Pancreas (tissue), 10 donors: ENCODE measurements around the gene CCDC63. TPM values are rescaled to one million over a fixed set of nuclear protein-coding genes. Genes with fewer than 3 reads are reported as not detected.

Experiments used
- ATAC-seq, 4 donors: fragments of 200-7000 bp; cut with Tn5 transposase; one replicate each; pipeline versions ENCODE4 v1.8.0 to v1.9.1; 2020; ENCODE audit warnings: mild to moderate bottlenecking in 4 of 4, moderate library complexity in 4 of 4
- DNase-seq, 6 donors: peaks; one replicate each; pipeline ENCODE4 v3.0.0-alpha.2; 2020
- FAIRE-seq: peaks from 2 replicates; lab custom pipeline; 2012; peaks lifted over from hg19 to GRCh38; lab: Jason Lieb, UNC
- H3K27ac ChIP-seq, 4 donors: fragments of 200-600 bp; sonication (generic); 1 replicate in 3 of 4; 2 replicates in 1 of 4; pipeline versions ENCODE4 v1.5.0 to v1.8.0; 2020
- H3K27me3 ChIP-seq, 4 donors: fragments of 200-600 bp; one replicate each; pipeline ENCODE4 v1.8.0; 2021
- H3K36me3 ChIP-seq, 3 donors: fragments of 200-600 bp; sonication (generic) in 1 of 3; one replicate each; pipeline versions ENCODE4 v1.5.0 to v1.8.0; 2020 to 2021
- H3K4me1 ChIP-seq, 3 donors: fragments of 200-600 bp; one replicate each; pipeline ENCODE4 v1.8.0; 2021
- H3K4me3 ChIP-seq, 4 donors: fragments of 200-600 bp; sonication (generic) in 2 of 4; one replicate each; pipeline versions ENCODE4 v1.5.0 to v1.8.0; 2020 to 2021
- H3K9me3 ChIP-seq, 4 donors: fragments of 200-600 bp; one replicate each; pipeline ENCODE4 v1.8.0; 2021
- CTCF ChIP-seq, 4 donors: fragments of 200-600 bp; sonication (generic) in 3 of 4; IDR thresholded peaks; one replicate each; pipeline versions ENCODE4 v1.5.0 to v1.8.0; 2021; ENCODE audit warnings: antibody characterized with exemption in 4 of 4
- WGBS, 2 donors: extraction: QIAGEN DNeasy Blood & Tissue Kit; methylation state at CpG; one replicate each; pipeline ENCODE4 v1.1.7; 2013; 5-methylcytosine and 5-hydroxymethylcytosine counted together
- intact Hi-C, 3 donors: fragments of 100-400 bp; cut with DNase I; formaldehyde crosslinking; loops; one replicate each; pipeline versions ENCODE4 v1.11.1 to v1.14.2; 2022
- polyA plus RNA-seq, 2 donors: library from polyadenylated mRNA; stranded (reverse); fragments of 200-250 nt; gene quantifications; one replicate each; pipeline ENCODE4 v1.2.3, GENCODE V29; 2013
- total RNA-seq, 6 donors: library from RNA; stranded (reverse); fragmentation: NEBNext Ultra II Directional in 4 of 6; extraction: Animal tissue kit (Norgen Biotek cat#: 25700) in 4 of 6; gene quantifications; one replicate each; pipeline versions ENCODE4 v1.2.1 to v1.2.4, GENCODE V29; 2021 to 2023
- donor health status: healthy with polysubstance abuse.
- donor health status: DM: no; HTN: no; CAD: no; lungs with moderate emphysema.
- donor health status: DM: no; HTN: no; CAD: no.
- donor health status: control.
- donor health status: control.
- donor health status: Bipolar disorder and iron deficiency.
- donor health status: DM: yes; HTN: yes; CAD: no.
- donor health status: DM: no; HTN: no; CAD: no.
- donor health status: DM: no; HTN: no; CAD: no.
- donor health status: DM: yes; HTN: yes; CAD: no.

CCDC63 gene
- total and polyA plus RNA-seq, 8 donors = not detected

DNA sequence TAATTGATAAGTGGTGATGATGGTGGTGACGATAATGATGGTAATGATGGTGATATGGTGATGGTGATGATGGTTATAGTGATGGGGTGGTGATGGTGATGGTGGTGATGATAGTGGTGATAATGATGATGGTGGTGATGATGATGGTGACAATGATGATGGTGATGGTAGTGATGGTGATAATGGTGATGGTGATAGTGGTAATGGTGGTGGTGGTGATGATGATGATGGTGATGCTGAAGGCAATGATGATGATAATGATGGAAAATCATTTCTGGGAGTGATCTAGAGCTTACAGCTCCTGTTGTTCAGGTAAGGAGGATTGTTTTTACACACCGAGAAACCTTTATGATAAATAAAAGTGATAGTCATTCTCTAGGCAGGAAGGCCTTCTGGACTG lies 33.9 kb downstream of the CCDC63 start:
- 75 to 76% methylated on average over 2 of the region's 2 CpGs for WGBS, 2 donors
- ATAC-seq (no peak), FAIRE-seq (no peak), DNase-seq (no peak)
- no peak for TF ChIP-seq CTCF (IDR thresholded peaks at IDR 0.05)
- no peak overlapping the region for H3K27ac ChIP-seq
- intact Hi-C loops = no loop called here
- no peaks in the 10 kb centered on the region for H3K27me3 ChIP-seq
- H3K9me3 ChIP-seq = no peaks in the 10 kb centered on the region
- no peaks in the 10 kb centered on the region for H3K36me3 ChIP-seq
- H3K4me3 ChIP-seq = no peak overlapping the region
- no peaks in the 10 kb centered on the region for H3K4me1 ChIP-seq

DNA sequence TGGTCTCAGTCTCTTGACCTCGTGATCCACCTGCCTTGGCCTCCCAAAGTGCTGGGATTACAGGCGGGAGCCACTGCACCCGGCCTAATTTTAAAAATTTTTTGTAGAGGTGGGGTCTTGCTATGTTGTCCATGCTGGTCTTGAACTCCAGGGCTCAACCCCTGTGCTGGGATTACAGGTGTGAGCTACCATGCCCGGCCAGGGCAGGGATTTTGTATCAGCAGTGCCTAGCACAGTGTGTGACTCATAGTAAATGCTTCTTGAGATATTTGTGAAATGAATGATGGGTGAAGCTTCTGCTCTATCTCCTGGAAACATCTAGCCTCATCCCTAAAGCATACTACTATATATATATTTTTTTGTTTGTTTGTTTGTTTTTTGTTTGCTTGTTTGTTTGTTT lies 36.5 kb downstream of the CCDC63 start:
- Histone ChIP-seq H3K36me3 (no peaks in the 10 kb centered on the region), H3K4me1 (no peaks in the 10 kb centered on the region), H3K9me3 (no peaks in the 10 kb centered on the region), H3K4me3 (no peak overlapping the region), H3K27ac (no peak overlapping the region), H3K27me3 (no peaks in the 10 kb centered on the region)
- 74 to 84% methylated on average over 4 of the region's 4 CpGs for WGBS, 2 donors
- intact Hi-C loops = no loop called here
- DNase-seq (no peak), ATAC-seq (no peak), FAIRE-seq (no peak)
- no peak for TF ChIP-seq CTCF (IDR thresholded peaks at IDR 0.05)

DNA sequence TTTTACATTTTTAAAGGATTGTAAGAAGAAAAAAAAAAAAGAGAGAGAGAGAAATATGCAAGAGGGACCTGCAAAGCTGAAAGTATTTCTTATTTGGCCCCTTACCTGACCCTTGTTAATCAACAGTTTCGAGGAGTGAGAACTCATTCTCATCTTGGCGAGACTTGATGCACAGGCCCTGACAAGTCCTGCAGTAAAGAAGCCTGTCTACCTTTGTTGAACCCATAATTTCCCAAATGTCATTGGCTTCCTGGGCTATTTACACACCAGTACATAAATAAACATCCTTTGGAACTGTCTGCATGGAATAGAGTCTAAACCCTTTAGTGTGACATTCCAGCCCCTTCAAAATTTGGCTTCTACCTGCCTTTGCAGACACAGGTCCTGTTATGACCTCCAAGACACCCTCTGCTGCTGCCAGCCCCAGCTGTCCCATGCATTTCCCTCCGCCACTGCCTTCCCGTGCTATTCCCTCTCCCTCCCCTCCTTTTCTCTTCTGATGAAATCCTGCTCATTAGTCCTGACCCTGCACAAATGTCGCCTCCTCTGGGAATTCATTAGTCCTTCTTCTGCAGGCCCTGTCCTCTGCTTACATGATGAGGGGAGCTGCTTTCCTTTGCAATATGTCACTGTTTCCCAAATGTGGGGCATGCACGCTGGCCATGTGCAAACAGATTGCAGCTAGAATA lies 38.5 kb downstream of the CCDC63 start:
- intact Hi-C loops = no loop called here
- TF ChIP-seq CTCF (IDR thresholded peaks at IDR 0.05) = no peak
- Histone ChIP-seq H3K36me3 (no peaks in the 10 kb centered on the region), H3K27me3 (no peaks in the 10 kb centered on the region), H3K4me3 (no peak overlapping the region), H3K4me1 (no peaks in the 10 kb centered on the region), H3K9me3 (no peaks in the 10 kb centered on the region), H3K27ac (no peak overlapping the region)
- WGBS, 2 donors = 72 to 79% methylated on average over 6 of the region's 6 CpGs
- DNase-seq = no peak
- FAIRE-seq = no peak
- ATAC-seq = no peak

DNA sequence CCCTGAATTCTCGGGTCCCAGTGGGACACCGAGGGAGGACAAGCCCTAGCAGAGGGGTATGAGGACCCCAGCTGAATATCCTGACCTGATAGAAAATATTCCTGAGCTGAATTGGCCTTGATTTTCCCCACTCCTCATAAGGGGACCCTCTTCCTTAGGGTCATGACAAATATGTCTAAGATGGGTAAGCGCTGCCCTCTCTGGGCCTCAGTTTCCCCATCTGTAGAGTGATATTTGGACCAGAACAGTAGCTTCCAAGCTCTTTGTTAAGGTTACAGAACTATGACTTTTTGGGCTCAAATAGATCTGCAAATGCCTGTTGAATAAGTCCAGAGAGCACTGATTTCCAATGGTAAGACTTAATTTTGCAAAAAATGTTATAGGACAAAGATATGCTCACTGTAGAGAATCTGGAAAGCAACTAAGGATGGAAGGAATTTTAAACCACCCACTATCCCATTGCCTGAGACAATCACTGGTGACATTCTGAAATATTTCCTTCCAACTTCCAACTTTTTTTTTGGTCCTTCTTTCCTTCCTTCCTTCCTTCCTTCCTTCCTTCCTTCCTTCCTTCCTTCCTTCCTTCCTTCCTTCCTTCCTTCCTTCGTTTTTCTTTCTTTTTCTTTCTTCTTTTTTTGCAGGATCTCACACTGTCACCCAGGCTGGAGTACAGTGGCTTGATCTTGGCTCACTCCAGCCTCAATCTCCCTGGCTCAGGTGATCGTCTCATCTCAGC lies 41.6 kb downstream of the CCDC63 start:
- no peaks in the 10 kb centered on the region for H3K27me3 ChIP-seq
- no peaks in the 10 kb centered on the region for H3K9me3 ChIP-seq
- H3K36me3 ChIP-seq = no peaks in the 10 kb centered on the region
- no peak for TF ChIP-seq CTCF (IDR thresholded peaks at IDR 0.05)
- intact Hi-C loops = no loop called here
- no peak overlapping the region for H3K27ac ChIP-seq
- no peak for DNase-seq
- FAIRE-seq = no peak
- 33 to 41% methylated on average over 4 to 5 of the region's 5 CpGs for WGBS, 2 donors
- H3K4me3 ChIP-seq = no peak overlapping the region
- ATAC-seq = no peak
- no peaks in the 10 kb centered on the region for H3K4me1 ChIP-seq

DNA sequence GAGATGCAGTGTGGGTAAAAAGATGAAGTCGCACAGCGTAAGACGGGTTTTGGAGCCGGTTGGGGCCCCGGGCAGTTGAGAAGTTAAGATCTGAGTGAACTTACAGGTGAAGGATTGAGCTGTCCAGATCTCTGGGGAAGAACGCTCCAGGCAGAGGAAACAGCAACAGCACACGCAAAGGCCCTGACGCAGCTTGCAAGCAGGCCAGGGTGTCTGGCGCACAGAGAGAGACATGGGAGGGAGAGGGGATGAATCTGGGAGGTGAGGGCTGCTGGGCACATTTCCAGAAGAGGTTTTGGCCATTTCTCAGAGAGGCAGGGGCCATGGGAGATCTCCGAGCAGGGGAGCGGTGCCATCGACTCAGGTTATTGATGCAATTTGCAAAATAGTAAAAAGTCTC lies 42.6 kb downstream of the CCDC63 start:
- 67 to 74% methylated on average over 12 of the region's 12 CpGs for WGBS, 2 donors
- ATAC-seq (no peak), FAIRE-seq (no peak), DNase-seq (no peak)
- H3K4me1 ChIP-seq = no peaks in the 10 kb centered on the region
- no peak overlapping the region for H3K4me3 ChIP-seq
- no peak for TF ChIP-seq CTCF (IDR thresholded peaks at IDR 0.05)
- no peak overlapping the region for H3K27ac ChIP-seq
- H3K27me3 ChIP-seq = no peaks in the 10 kb centered on the region
- intact Hi-C loops = no loop called here
- no peaks in the 10 kb centered on the region for H3K36me3 ChIP-seq
- no peaks in the 10 kb centered on the region for H3K9me3 ChIP-seq
